ENCODE results near the gene PPP1R9B.

The PPP1R9B gene

GRCh38 chr17:50150354-50151040 is at the start of gene PPP1R9B:
PPP1R9B (minus strand) TSS chr17:50150677; CDS start chr17:50150513, 164 bp downstream.
- Histone ChIP-seq H3K36me3 (ENCODE audit: control insufficient read depth in 1 of 2, insufficient read depth in 2 of 2, low read length in 2 of 2) (peaks cover 0 to 5% of the 10 kb centered on the region in 2 donors), H3K9me3 (ENCODE audit: control insufficient read depth in 1 of 2, low read length in 2 of 2) (no peaks in the 10 kb centered on the region), H3K9ac (ENCODE audit: low read depth in 1 of 2, low read length in 2 of 2) (peak within 1 kb of the TSS; percentile 61 to 69), H3K4me1 (ENCODE audit: control insufficient read depth in 1 of 2, insufficient read depth in 2 of 2, low read length in 2 of 2) (peaks cover 53 to 56% of the 10 kb centered on the region in 2 donors), H3K27ac (ENCODE audit: low read depth, low read length) (peak within 1 kb of the TSS; percentile 85), H3K27me3 (ENCODE audit: control insufficient read depth in 1 of 2, insufficient read depth in 2 of 2, low read length in 2 of 2) (no peaks in the 10 kb centered on the region), H3K4me3 (ENCODE audit: low read depth in 1 of 2, low read length in 2 of 2) (peak within 1 kb of the TSS; percentile 86 to 97)

GRCh38 chr17:50199803-50200456 is 49.5 kb upstream of the PPP1R9B start:
- Histone ChIP-seq H3K9me3 (ENCODE audit: control insufficient read depth in 1 of 2, low read length in 2 of 2) (no peaks in the 10 kb centered on the region), H3K9ac (ENCODE audit: low read depth in 1 of 2, low read length in 2 of 2) (peak overlapping the region in 1 of 2 donors; percentile 43), H3K27me3 (ENCODE audit: control insufficient read depth in 1 of 2, insufficient read depth in 2 of 2, low read length in 2 of 2) (peaks cover 20 to 21% of the 10 kb centered on the region in 2 donors), H3K4me1 (ENCODE audit: control insufficient read depth in 1 of 2, insufficient read depth in 2 of 2, low read length in 2 of 2) (peaks cover 0 to 10% of the 10 kb centered on the region in 2 donors), H3K4me3 (ENCODE audit: low read depth in 1 of 2, low read length in 2 of 2) (peak overlapping the region; percentile 61 to 67), H3K36me3 (ENCODE audit: control insufficient read depth in 1 of 2, insufficient read depth in 2 of 2, low read length in 2 of 2) (peaks cover 0 to 3% of the 10 kb centered on the region in 2 donors), H3K27ac (ENCODE audit: low read depth, low read length) (no peak overlapping the region)

GRCh38 chr17:50199211-50199802 is 48.8 kb upstream of the PPP1R9B start:
- Histone ChIP-seq H3K9me3 (ENCODE audit: control insufficient read depth in 1 of 2, low read length in 2 of 2) (no peaks in the 10 kb centered on the region), H3K27ac (ENCODE audit: low read depth, low read length) (peak overlapping the region; percentile 20), H3K4me1 (ENCODE audit: control insufficient read depth in 1 of 2, insufficient read depth in 2 of 2, low read length in 2 of 2) (peaks cover 0 to 10% of the 10 kb centered on the region in 2 donors), H3K36me3 (ENCODE audit: control insufficient read depth in 1 of 2, insufficient read depth in 2 of 2, low read length in 2 of 2) (peaks cover 0 to 3% of the 10 kb centered on the region in 2 donors), H3K4me3 (ENCODE audit: low read depth in 1 of 2, low read length in 2 of 2) (peak overlapping the region; percentile 61 to 67), H3K27me3 (ENCODE audit: control insufficient read depth in 1 of 2, insufficient read depth in 2 of 2, low read length in 2 of 2) (peaks cover 20 to 21% of the 10 kb centered on the region in 2 donors), H3K9ac (ENCODE audit: low read depth in 1 of 2, low read length in 2 of 2) (peak overlapping the region in 1 of 2 donors; percentile 43)

- Histone ChIP-seq H3K27me3 (ENCODE audit: control insufficient read depth in 1 of 2, insufficient read depth in 2 of 2, low read length in 2 of 2) (peaks cover 15 to 21% of the 10 kb centered on the region in 2 donors), H3K9ac (ENCODE audit: low read depth in 1 of 2, low read length in 2 of 2) (no peak overlapping the region)
These were observed 47.7 kb upstream of the PPP1R9B start for GRCh38 chr17:50198026-50198669.

GRCh38 chr17:50196826-50197225 is 46.3 kb upstream of the PPP1R9B start:
- H3K9ac ChIP-seq (ENCODE audit: low read depth in 1 of 2, low read length in 2 of 2): no peak overlapping the region

More at GRCh38 chr17:50198026-50198669, 47.7 kb upstream of the PPP1R9B start:
- peaks cover 0 to 10% of the 10 kb centered on the region in 2 donors for H3K4me1 ChIP-seq (ENCODE audit: control insufficient read depth in 1 of 2, insufficient read depth in 2 of 2, low read length in 2 of 2)
- no peak overlapping the region for H3K4me3 ChIP-seq (ENCODE audit: low read depth in 1 of 2, low read length in 2 of 2)
- peaks cover 0 to 3% of the 10 kb centered on the region in 2 donors for H3K36me3 ChIP-seq (ENCODE audit: control insufficient read depth in 1 of 2, insufficient read depth in 2 of 2, low read length in 2 of 2)
- H3K27ac ChIP-seq (ENCODE audit: low read depth, low read length): no peak overlapping the region
- no peaks in the 10 kb centered on the region for H3K9me3 ChIP-seq (ENCODE audit: control insufficient read depth in 1 of 2, low read length in 2 of 2)

GRCh38 chr17:50196036-50196435 is 45.6 kb upstream of the PPP1R9B start:
- H3K9me3 ChIP-seq (ENCODE audit: control insufficient read depth in 1 of 2, low read length in 2 of 2): no peaks in the 10 kb centered on the region
- peaks cover 0 to 8% of the 10 kb centered on the region in 2 donors for H3K4me1 ChIP-seq (ENCODE audit: control insufficient read depth in 1 of 2, insufficient read depth in 2 of 2, low read length in 2 of 2)
- no peak overlapping the region for H3K4me3 ChIP-seq (ENCODE audit: low read depth in 1 of 2, low read length in 2 of 2)
- H3K36me3 ChIP-seq (ENCODE audit: control insufficient read depth in 1 of 2, insufficient read depth in 2 of 2, low read length in 2 of 2): peaks cover 3 to 9% of the 10 kb centered on the region in 2 donors
- peaks cover 2 to 3% of the 10 kb centered on the region in 2 donors for H3K27me3 ChIP-seq (ENCODE audit: control insufficient read depth in 1 of 2, insufficient read depth in 2 of 2, low read length in 2 of 2)
- no peak overlapping the region for H3K9ac ChIP-seq (ENCODE audit: low read depth in 1 of 2, low read length in 2 of 2)
- H3K27ac ChIP-seq (ENCODE audit: low read depth, low read length): no peak overlapping the region

More at GRCh38 chr17:50196826-50197225, 46.3 kb upstream of the PPP1R9B start:
- H3K4me1 ChIP-seq (ENCODE audit: control insufficient read depth in 1 of 2, insufficient read depth in 2 of 2, low read length in 2 of 2): peaks cover 0 to 10% of the 10 kb centered on the region in 2 donors
- no peaks in the 10 kb centered on the region for H3K9me3 ChIP-seq (ENCODE audit: control insufficient read depth in 1 of 2, low read length in 2 of 2)
- peaks cover 3 to 6% of the 10 kb centered on the region in 2 donors for H3K36me3 ChIP-seq (ENCODE audit: control insufficient read depth in 1 of 2, insufficient read depth in 2 of 2, low read length in 2 of 2)
- peaks cover 10% of the 10 kb centered on the region in 2 donors for H3K27me3 ChIP-seq (ENCODE audit: control insufficient read depth in 1 of 2, insufficient read depth in 2 of 2, low read length in 2 of 2)
- H3K4me3 ChIP-seq (ENCODE audit: low read depth in 1 of 2, low read length in 2 of 2): no peak overlapping the region
- H3K27ac ChIP-seq (ENCODE audit: low read depth, low read length): no peak overlapping the region

- H3K4me3 ChIP-seq (ENCODE audit: low read depth in 1 of 2, low read length in 2 of 2): no peak overlapping the region
- H3K27ac ChIP-seq (ENCODE audit: low read depth, low read length): no peak overlapping the region
- peaks cover 0 to 4% of the 10 kb centered on the region in 2 donors for H3K4me1 ChIP-seq (ENCODE audit: control insufficient read depth in 1 of 2, insufficient read depth in 2 of 2, low read length in 2 of 2)
- no peaks in the 10 kb centered on the region for H3K9me3 ChIP-seq (ENCODE audit: control insufficient read depth in 1 of 2, low read length in 2 of 2)
- H3K9ac ChIP-seq (ENCODE audit: low read depth in 1 of 2, low read length in 2 of 2): no peak overlapping the region
- peaks cover 3 to 9% of the 10 kb centered on the region in 2 donors for H3K36me3 ChIP-seq (ENCODE audit: control insufficient read depth in 1 of 2, insufficient read depth in 2 of 2, low read length in 2 of 2)
- no peaks in the 10 kb centered on the region for H3K27me3 ChIP-seq (ENCODE audit: control insufficient read depth in 1 of 2, insufficient read depth in 2 of 2, low read length in 2 of 2)
These were observed 44.7 kb upstream of the PPP1R9B start for GRCh38 chr17:50194934-50195865.

GRCh38 chr17:50194140-50194933 is 43.9 kb upstream of the PPP1R9B start:
- Histone ChIP-seq H3K27ac (ENCODE audit: low read depth, low read length) (no peak overlapping the region), H3K9me3 (ENCODE audit: control insufficient read depth in 1 of 2, low read length in 2 of 2) (no peaks in the 10 kb centered on the region), H3K27me3 (ENCODE audit: control insufficient read depth in 1 of 2, insufficient read depth in 2 of 2, low read length in 2 of 2) (no peaks in the 10 kb centered on the region), H3K4me1 (ENCODE audit: control insufficient read depth in 1 of 2, insufficient read depth in 2 of 2, low read length in 2 of 2) (no peaks in the 10 kb centered on the region), H3K36me3 (ENCODE audit: control insufficient read depth in 1 of 2, insufficient read depth in 2 of 2, low read length in 2 of 2) (peaks cover 3 to 9% of the 10 kb centered on the region in 2 donors), H3K4me3 (ENCODE audit: low read depth in 1 of 2, low read length in 2 of 2) (no peak overlapping the region), H3K9ac (ENCODE audit: low read depth in 1 of 2, low read length in 2 of 2) (no peak overlapping the region)
